Tibial artery (tissue), 4 donors: Measurements from ENCODE around the gene LILRA1.
"Not testable (repeated sequence)": the region's sequence is repeated elsewhere in the genome, so short reads cannot be mapped to it uniquely, and the experiment has no call there.

ENCODE experiments used
- DNase-seq, 2 donors: peaks; one replicate each; pipeline ENCODE4 v3.0.0-alpha.2; 2019
- H3K27ac ChIP-seq, 2 donors: fragments of 200-600 bp; sonication (generic) in 1 of 2; 1 replicate in 1 of 2; 2 replicates in 1 of 2; pipeline ENCODE4 v1.5.1; 2018 to 2019; ENCODE audit warnings: mild to moderate bottlenecking in 1 of 2
- H3K27me3 ChIP-seq, 2 donors: fragments of 200-600 bp; sonication (generic) in 1 of 2; one replicate each; pipeline versions ENCODE4 v1.5.1 to v1.6.0; 2016 to 2019
- H3K36me3 ChIP-seq, 3 donors: fragments of 200-600 bp; sonication (generic) in 2 of 3; one replicate each; pipeline ENCODE4 v1.5.1; 2016 to 2019; ENCODE audit warnings: mild to moderate bottlenecking in 2 of 3
- H3K4me1 ChIP-seq, 4 donors: fragments of 200-600 bp; sonication (generic) in 2 of 4; 1 replicate in 3 of 4; 2 replicates in 1 of 4; pipeline ENCODE4 v1.5.1; 2016 to 2019
- H3K4me3 ChIP-seq, 2 donors: fragments of 200-600 bp; sonication (generic) in 1 of 2; 1 replicate in 1 of 2; 2 replicates in 1 of 2; pipeline ENCODE4 v1.5.1; 2018 to 2019; ENCODE audit warnings: mild to moderate bottlenecking in 2 of 2
- H3K9me3 ChIP-seq, 3 donors: fragments of 200-600 bp; sonication (generic) in 1 of 3; one replicate each; pipeline ENCODE4 v1.5.1; 2016 to 2019
- CTCF ChIP-seq, 2 experiments: fragments of 200-600 bp in 1 of 2; fragments of 450-650 bp in 1 of 2; IDR thresholded peaks; one replicate each; pipeline ENCODE4 v1.5.1; 2017 to 2019; ENCODE audit warnings: antibody characterized with exemption in 2 of 2, mild to moderate bottlenecking in 1 of 2, moderate library complexity in 1 of 2
- intact Hi-C: fragments of 100-400 bp; cut with DNase I; formaldehyde crosslinking; loops from one replicate; pipeline ENCODE4 v1.15.0; 2023; ENCODE audit warnings: low total_unique reads

Gene LILRA1

GRCh38 chr19:54594737-54595136 lies 1.3 kb downstream of the LILRA1 start:
- Histone ChIP-seq H3K27me3 (no peaks in the 10 kb centered on the region), H3K4me3 (no peak overlapping the region), H3K9me3 (peaks cover 0 to 16% (median 0%) of the 10 kb centered on the region in 3 donors), H3K4me1 (no peaks in the 10 kb centered on the region), H3K27ac (no peak overlapping the region), H3K36me3 (no peaks in the 10 kb centered on the region)
- no peak for DNase-seq
- no peak for TF ChIP-seq CTCF (IDR thresholded peaks at IDR 0.05)
- intact Hi-C loops, result no loop called here

GRCh38 chr19:54595680-54596436 lies 2.4 kb downstream of the LILRA1 start:
- peaks cover 0 to 11% (median 0%) of the 10 kb centered on the region in 3 donors for H3K9me3 ChIP-seq
- H3K36me3 ChIP-seq, DNase-seq, H3K27ac ChIP-seq, H3K4me1 ChIP-seq, intact Hi-C loops, H3K27me3 ChIP-seq, H3K4me3 ChIP-seq: not testable (repeated sequence)

GRCh38 chr19:54600212-54600611 lies 6.8 kb downstream of the LILRA1 start:
- Histone ChIP-seq H3K4me1 (no peaks in the 10 kb centered on the region), H3K27me3 (no peaks in the 10 kb centered on the region), H3K36me3 (no peaks in the 10 kb centered on the region), H3K9me3 (peaks cover 0 to 8% (median 0%) of the 10 kb centered on the region in 3 donors), H3K27ac (no peak overlapping the region), H3K4me3 (no peak overlapping the region)
- TF ChIP-seq CTCF (IDR thresholded peaks at IDR 0.05), result no peak
- intact Hi-C loops, result no loop called here
- no peak for DNase-seq

GRCh38 chr19:54606230-54606629 lies 12.8 kb downstream of the LILRA1 start:
- Histone ChIP-seq H3K36me3 (no peaks in the 10 kb centered on the region), H3K27me3 (no peaks in the 10 kb centered on the region), H3K4me1 (no peaks in the 10 kb centered on the region), H3K9me3 (peaks cover 0 to 8% (median 3%) of the 10 kb centered on the region in 3 donors), H3K27ac (no peak overlapping the region), H3K4me3 (no peak overlapping the region)
- no peak for TF ChIP-seq CTCF (IDR thresholded peaks at IDR 0.05)
- intact Hi-C loops, result no loop called here
- DNase-seq, result no peak

GRCh38 chr19:54606891-54607784 lies 13.7 kb downstream of the LILRA1 start:
- no peak for TF ChIP-seq CTCF (IDR thresholded peaks at IDR 0.05)
- DNase-seq, result no peak
- peaks cover 0 to 8% (median 3%) of the 10 kb centered on the region in 3 donors for H3K9me3 ChIP-seq

GRCh38 chr19:54607785-54608150 lies 14.3 kb downstream of the LILRA1 start:
- H3K4me3 ChIP-seq, result no peak overlapping the region
- no peak for DNase-seq
- H3K27me3 ChIP-seq, result no peaks in the 10 kb centered on the region
- no peaks in the 10 kb centered on the region for H3K4me1 ChIP-seq
- intact Hi-C loops, result no loop called here
- peaks cover 0 to 8% (median 3%) of the 10 kb centered on the region in 3 donors for H3K9me3 ChIP-seq
- H3K36me3 ChIP-seq, result no peaks in the 10 kb centered on the region
- TF ChIP-seq CTCF (IDR thresholded peaks at IDR 0.05), result no peak
- no peak overlapping the region for H3K27ac ChIP-seq

More at GRCh38 chr19:54606891-54607784, 13.7 kb downstream of the LILRA1 start:
- Histone ChIP-seq H3K4me3 (no peak overlapping the region), H3K36me3 (no peaks in the 10 kb centered on the region), H3K27me3 (no peaks in the 10 kb centered on the region), H3K27ac (no peak overlapping the region), H3K4me1 (no peaks in the 10 kb centered on the region)
- intact Hi-C loops, result no loop called here
